SH-SY5Y (cell line): ENCODE results near the gene TBCE.

ENCODE experiments used
- GATA2 ChIP-seq: IDR thresholded peaks from 2 replicates; pipeline ENCODE4 v1.6.1; 2011; ENCODE audit warnings: mild to moderate bottlenecking, low read depth, low read length
- GATA3 ChIP-seq: IDR thresholded peaks from 2 replicates; pipeline ENCODE4 v1.6.1; 2011; ENCODE audit warnings: low read depth, mild to moderate bottlenecking, low read length, moderate library complexity

GRCh38 chr1:235470741-235471439 is 103.7 kb downstream of the TBCE start:
- TF ChIP-seq GATA3 (no peak), GATA2 (no peak)
